ENCODE results near the gene HELZ. TPM values are rescaled to one million over a fixed set of nuclear protein-coding genes. Genes with fewer than 3 reads are reported as not detected.

The HELZ gene
- total and polyA plus RNA-seq, 4 donors = 3.8 to 69.2 (median 25.7) TPM

- H3K36me3 ChIP-seq (ENCODE audit: control insufficient read depth in 4 of 4, insufficient read depth in 3 of 4, low read depth in 1 of 4, low read length in 3 of 4) = peaks cover 2 to 23% (median 7%) of the 10 kb centered on the region in 4 donors
- 98% methylated on average over 3 of the region's 3 CpGs for WGBS
Measured at GRCh38 chr17:67129283-67129682, 115.7 kb downstream of the HELZ start.

GRCh38 chr17:67128700-67129099 lies 116.3 kb downstream of the HELZ start:
- no peak overlapping the region for H3K27ac ChIP-seq (ENCODE audit: low read depth in 1 of 2, low read length in 2 of 2)
- H3K36me3 ChIP-seq (ENCODE audit: control insufficient read depth in 4 of 4, insufficient read depth in 3 of 4, low read depth in 1 of 4, low read length in 3 of 4) = peaks cover 0 to 23% (median 7%) of the 10 kb centered on the region in 4 donors
- DNase-seq (ENCODE audit: low spot score) = no peak
- 98% methylated on average over 3 of the region's 3 CpGs for WGBS
- H3K4me1 ChIP-seq (ENCODE audit: control insufficient read depth in 4 of 4, insufficient read depth in 4 of 4, low read length in 3 of 4) = peaks cover 1 to 14% (median 4%) of the 10 kb centered on the region in 4 donors
- TF ChIP-seq HNF4A (conservative IDR thresholded peaks at IDR 0.05) (no peak), GABPA (IDR thresholded peaks at IDR 0.05 in 1 of 2, conservative IDR thresholded peaks at IDR 0.05 in 1 of 2) (no peak), RAD21 (IDR thresholded peaks at IDR 0.05) (no peak), FOXA1 (IDR thresholded peaks at IDR 0.05) (no peak), RXRA (IDR thresholded peaks at IDR 0.05) (no peak), YY1 (IDR thresholded peaks at IDR 0.05) (no peak)
- H3K27me3 ChIP-seq (ENCODE audit: control insufficient read depth in 4 of 4, insufficient read depth in 4 of 4, low read length in 3 of 4) = no peaks in the 10 kb centered on the region
- H3K9me3 ChIP-seq (ENCODE audit: control insufficient read depth in 4 of 4, low read length in 3 of 4) = no peaks in the 10 kb centered on the region
- H3K4me3 ChIP-seq (ENCODE audit: low read depth in 1 of 3, low read length in 3 of 3) = no peak overlapping the region
- no peak overlapping the region for H3K9ac ChIP-seq (ENCODE audit: low read depth in 1 of 2, low read length in 2 of 2)

More at GRCh38 chr17:67129283-67129682, 115.7 kb downstream of the HELZ start:
- no peak overlapping the region for H3K9ac ChIP-seq (ENCODE audit: low read depth in 1 of 2, low read length in 2 of 2)
- no peaks in the 10 kb centered on the region for H3K27me3 ChIP-seq (ENCODE audit: control insufficient read depth in 4 of 4, insufficient read depth in 4 of 4, low read length in 3 of 4)
- H3K4me1 ChIP-seq (ENCODE audit: control insufficient read depth in 4 of 4, insufficient read depth in 4 of 4, low read length in 3 of 4) = peaks cover 1 to 14% (median 4%) of the 10 kb centered on the region in 4 donors
- no peaks in the 10 kb centered on the region for H3K9me3 ChIP-seq (ENCODE audit: control insufficient read depth in 4 of 4, low read length in 3 of 4)
- no peak overlapping the region for H3K4me3 ChIP-seq (ENCODE audit: low read depth in 1 of 3, low read length in 3 of 3)
- H3K27ac ChIP-seq (ENCODE audit: low read depth in 1 of 2, low read length in 2 of 2) = no peak overlapping the region
- no peak for TF ChIP-seq YY1 (IDR thresholded peaks at IDR 0.05)
- no peak for TF ChIP-seq HNF4G (IDR thresholded peaks at IDR 0.05)
- TF ChIP-seq MAX (IDR thresholded peaks at IDR 0.05) = no peak
- TF ChIP-seq SP1 (IDR thresholded peaks at IDR 0.05) = no peak
- no peak for TF ChIP-seq NR2F2 (IDR thresholded peaks at IDR 0.05)
- no peak for TF ChIP-seq FOXA2 (IDR thresholded peaks at IDR 0.05)
- TF ChIP-seq EGR1 (IDR thresholded peaks at IDR 0.05; ENCODE audit: low read depth in 2 of 2) = no peak
- no peak for TF ChIP-seq ATF3 (IDR thresholded peaks at IDR 0.05)
- TF ChIP-seq FOXA1 (IDR thresholded peaks at IDR 0.05) = no peak
- no peak for TF ChIP-seq ZBTB33 (IDR thresholded peaks at IDR 0.05)
- no peak for TF ChIP-seq GABPA (IDR thresholded peaks at IDR 0.05 in 1 of 2, conservative IDR thresholded peaks at IDR 0.05 in 1 of 2)
- no peak for TF ChIP-seq JUND (IDR thresholded peaks at IDR 0.05)
- DNase-seq (ENCODE audit: low spot score) = no peak

GRCh38 chr17:67127925-67128324 lies 117.1 kb downstream of the HELZ start:
- Histone ChIP-seq H3K4me1 (ENCODE audit: control insufficient read depth in 4 of 4, insufficient read depth in 4 of 4, low read length in 3 of 4) (peaks cover 1 to 14% (median 4%) of the 10 kb centered on the region in 4 donors), H3K36me3 (ENCODE audit: control insufficient read depth in 4 of 4, insufficient read depth in 3 of 4, low read depth in 1 of 4, low read length in 3 of 4) (peaks cover 0 to 26% (median 8%) of the 10 kb centered on the region in 4 donors), H3K27me3 (ENCODE audit: control insufficient read depth in 4 of 4, insufficient read depth in 4 of 4, low read length in 3 of 4) (no peaks in the 10 kb centered on the region), H3K9ac (ENCODE audit: low read depth in 1 of 2, low read length in 2 of 2) (no peak overlapping the region), H3K9me3 (ENCODE audit: control insufficient read depth in 4 of 4, low read length in 3 of 4) (no peaks in the 10 kb centered on the region), H3K27ac (ENCODE audit: low read depth in 1 of 2, low read length in 2 of 2) (no peak overlapping the region), H3K4me3 (ENCODE audit: low read depth in 1 of 3, low read length in 3 of 3) (no peak overlapping the region)
- DNase-seq (ENCODE audit: low spot score) = no peak
- WGBS = 95% methylated on average over 2 of the region's 2 CpGs
- TF ChIP-seq FOXA1 (IDR thresholded peaks at IDR 0.05) = no peak
- TF ChIP-seq MAX (IDR thresholded peaks at IDR 0.05) = no peak
